ENCODE measurements around the gene SRRT.
"Not testable (repeated sequence)": the region's sequence is repeated elsewhere in the genome, so short reads cannot be mapped to it uniquely, and the experiment has no call there.

Gene SRRT

DNA sequence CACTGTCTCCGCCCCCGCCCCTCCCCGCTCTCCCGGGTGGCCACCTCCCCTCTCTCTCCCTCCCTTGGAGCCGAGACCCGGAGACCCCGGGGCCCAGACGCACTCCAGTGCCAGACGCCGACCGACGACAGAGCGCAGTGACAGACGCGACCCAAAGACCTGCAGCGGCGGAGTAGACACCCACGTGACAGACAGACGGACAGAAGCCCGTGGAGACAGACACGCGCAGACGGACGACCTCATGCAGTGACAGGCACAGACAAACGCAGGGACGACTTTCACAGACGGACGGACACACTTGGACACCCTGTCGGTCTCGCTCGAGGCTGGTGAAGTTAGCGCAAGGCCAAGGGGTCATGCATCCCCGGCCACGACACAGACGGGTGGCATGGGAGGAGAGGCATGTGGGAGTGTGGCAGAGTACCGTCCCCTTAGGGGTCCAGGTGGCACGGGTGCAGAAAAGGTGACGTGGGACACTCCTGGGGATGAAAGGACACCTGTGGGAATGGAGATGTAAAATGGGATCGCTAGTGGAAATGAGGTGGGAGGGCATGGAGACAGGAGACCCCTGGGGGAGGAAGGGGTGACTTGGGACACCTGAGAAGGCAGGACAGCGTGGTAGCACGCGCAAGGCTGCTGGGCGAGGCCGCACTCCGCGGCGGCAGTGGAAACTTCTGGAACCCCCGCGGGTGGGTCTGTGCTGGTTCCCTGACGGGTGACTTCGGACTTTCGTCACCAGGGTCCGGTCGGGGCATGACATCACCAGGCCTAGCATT, 21.2 kb downstream of the SRRT start:
- no peak for DNase-seq

GRCh38 chr7:100896732-100897608, 22.1 kb downstream of the SRRT start:
- DNase-seq, result no peak

GRCh38 chr7:100897772-100898454, 23.0 kb downstream of the SRRT start:
- DNase-seq, result no peak

DNA sequence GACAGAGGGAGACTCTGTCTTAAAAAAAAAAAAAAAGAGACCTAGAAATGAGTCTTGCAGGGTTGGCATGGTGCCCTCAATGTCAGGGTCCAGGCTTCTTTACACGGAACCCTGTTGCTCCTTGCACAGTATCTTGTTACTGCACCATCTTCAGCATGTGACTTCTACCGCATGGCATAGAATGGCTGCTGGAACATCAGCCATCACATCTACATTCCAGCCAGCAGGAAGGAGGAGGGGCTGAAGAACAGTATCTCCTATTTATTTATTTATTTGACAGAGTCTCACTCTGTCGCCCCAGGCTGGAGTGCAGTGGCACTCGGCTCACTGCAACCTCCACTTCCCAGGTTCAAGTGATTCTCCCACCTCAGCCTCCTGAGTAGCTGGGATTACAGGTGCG, 24.5 kb downstream of the SRRT start:
- no peak for DNase-seq

GRCh38 chr7:100900978-100901377, 26.1 kb downstream of the SRRT start:
- no peak for DNase-seq

- no peak for DNase-seq
Observed at GRCh38 chr7:100901921-100902332, 27.0 kb downstream of the SRRT start.

- DNase-seq, result no peak
Observed at GRCh38 chr7:100902638-100903037, 27.7 kb downstream of the SRRT start.

DNA sequence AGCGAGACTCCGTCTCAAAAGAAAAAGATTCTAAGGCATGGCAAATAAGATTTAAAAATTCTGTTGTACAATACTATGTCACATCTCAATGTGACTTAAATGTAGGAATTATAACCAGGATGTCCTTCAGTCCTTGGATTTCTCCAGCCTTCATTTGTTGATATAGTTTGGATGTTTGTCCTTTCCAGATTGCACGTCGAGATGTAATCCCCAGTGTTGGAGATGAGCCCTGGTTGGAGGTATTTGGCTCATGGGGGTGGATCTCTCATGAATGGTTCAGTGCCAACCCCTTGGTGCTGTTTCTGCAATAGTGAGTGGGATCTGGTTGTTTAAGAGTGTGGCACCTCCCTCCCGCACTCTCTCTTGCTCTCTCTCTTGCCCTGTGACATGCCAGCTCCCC, 33.6 kb downstream of the SRRT start:
- no peak for DNase-seq

DNA sequence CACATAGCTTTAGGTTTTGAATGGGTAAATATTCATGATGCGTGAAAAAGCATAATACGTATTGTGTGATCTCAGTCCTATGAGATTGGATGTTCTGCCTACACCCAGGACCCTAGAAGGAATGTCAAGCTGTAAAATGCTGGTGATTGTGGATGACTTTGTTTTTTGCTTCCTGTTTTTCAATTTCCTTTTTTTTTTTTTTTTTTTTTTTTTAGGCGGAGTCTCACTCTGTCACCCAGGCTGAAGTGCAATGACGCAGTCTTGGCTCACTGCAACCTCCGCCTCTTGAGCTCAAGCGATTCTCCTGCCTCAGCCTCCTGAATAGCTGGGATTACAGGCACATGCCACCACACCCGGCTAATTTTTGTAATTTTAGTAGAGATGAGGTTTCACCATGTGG, 35.5 kb downstream of the SRRT start:
- DNase-seq, result not testable (repeated sequence)

- DNase-seq, result no peak
Observed at GRCh38 chr7:100911484-100911883, 36.6 kb downstream of the SRRT start.

GRCh38 chr7:100914208-100914878, 39.4 kb downstream of the SRRT start:
- DNase-seq, result no peak

GRCh38 chr7:100914879-100915447, 40.1 kb downstream of the SRRT start:
- DNase-seq, result peak; percentile 2

DNA sequence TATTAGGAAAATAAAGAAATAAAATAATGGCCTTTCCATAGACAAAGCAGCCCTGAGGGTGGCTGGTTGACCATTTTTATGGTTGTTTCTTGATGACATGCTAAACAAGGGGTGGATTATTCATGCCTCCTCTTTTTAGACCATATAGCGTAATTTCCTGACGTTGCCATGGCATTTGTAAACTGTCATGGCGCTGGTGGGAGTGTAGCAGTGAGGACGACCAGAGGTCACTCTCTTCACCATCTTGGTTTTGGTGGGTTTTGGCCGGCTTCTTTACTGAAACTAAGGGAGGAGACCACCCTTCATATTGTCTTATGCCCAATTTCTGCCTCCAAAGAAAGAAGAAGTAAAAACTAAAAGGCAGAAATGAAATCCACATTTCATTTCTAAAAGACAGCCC, 44.4 kb downstream of the SRRT start:
- DNase-seq, result not testable (repeated sequence)

DNA sequence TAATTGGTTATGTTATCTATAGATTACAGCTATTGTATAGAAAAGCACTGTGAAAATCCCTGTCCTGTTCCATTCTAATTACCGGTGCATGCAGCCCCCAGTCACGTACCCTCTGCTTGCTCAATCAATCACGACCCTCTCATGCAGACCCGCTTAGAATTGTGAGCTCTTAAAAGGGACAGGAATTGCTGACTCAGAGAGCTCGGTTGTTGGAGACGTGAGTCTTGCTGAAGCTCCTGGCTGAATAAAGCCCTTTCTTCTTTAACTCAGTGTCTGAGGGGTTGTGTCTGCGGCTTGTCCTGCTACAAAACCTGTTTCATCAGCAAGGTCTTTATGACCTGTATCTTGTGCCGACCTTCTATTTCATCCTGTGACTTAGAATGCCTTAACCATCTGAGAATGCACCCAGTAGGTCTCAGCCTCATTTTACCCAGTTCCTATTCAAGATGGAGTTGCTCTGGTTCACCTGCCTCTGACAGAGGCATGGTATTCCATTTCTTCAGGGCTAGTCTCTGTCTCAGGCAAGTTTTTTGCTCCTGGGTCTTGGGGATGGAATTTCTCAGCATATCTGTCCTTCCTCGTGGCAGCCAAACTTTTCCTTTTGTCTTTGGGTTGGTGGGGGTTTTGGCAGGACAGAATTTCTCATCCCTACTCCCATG, 45.0 kb downstream of the SRRT start:
- DNase-seq, result not testable (repeated sequence)

GRCh38 chr7:100921039-100921438, 46.1 kb downstream of the SRRT start:
- DNase-seq, result no peak

DNA sequence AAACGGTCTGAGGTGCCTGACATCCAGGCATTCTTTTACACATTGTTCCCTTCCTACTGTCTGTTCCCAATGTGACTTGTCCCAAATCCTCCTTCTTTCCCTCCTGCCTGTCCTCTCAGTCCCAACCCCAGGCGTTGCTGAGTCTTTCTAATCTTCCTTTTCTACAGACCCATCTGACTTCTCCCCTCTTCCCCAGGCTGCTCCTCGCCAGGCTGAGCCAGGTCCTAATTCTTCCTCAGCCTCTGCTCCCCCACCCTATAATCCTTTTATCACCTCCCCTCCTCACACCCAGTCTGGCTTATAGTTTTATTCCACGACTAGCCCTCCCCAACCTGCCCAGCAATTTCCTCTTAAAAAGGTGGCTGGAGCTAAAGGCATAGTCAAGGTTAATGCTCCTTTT, 48.7 kb downstream of the SRRT start:
- DNase-seq, result not testable (repeated sequence)

GRCh38 chr7:100929808-100930174, 54.9 kb downstream of the SRRT start:
- DNase-seq, result no peak

- no peak for DNase-seq
Observed at GRCh38 chr7:100933734-100934133, 58.8 kb downstream of the SRRT start.

GRCh38 chr7:100935381-100935780, 60.5 kb downstream of the SRRT start:
- not testable (repeated sequence) for DNase-seq

GRCh38 chr7:100936167-100936566, 61.3 kb downstream of the SRRT start:
- not testable (repeated sequence) for DNase-seq
